ENCODE measurements around the gene PAFAH1B2. TPM values are rescaled to one million over a fixed set of nuclear protein-coding genes. Genes with fewer than 3 reads are reported as not detected.
A peak's percentile ranks its signal among the peaks of the same experiment; 100 is the strongest.

The PAFAH1B2 gene
- total and polyA plus RNA-seq, 4 experiments from 2014 or later: 16.4 to 64.2 (median 42.7) TPM

DNA sequence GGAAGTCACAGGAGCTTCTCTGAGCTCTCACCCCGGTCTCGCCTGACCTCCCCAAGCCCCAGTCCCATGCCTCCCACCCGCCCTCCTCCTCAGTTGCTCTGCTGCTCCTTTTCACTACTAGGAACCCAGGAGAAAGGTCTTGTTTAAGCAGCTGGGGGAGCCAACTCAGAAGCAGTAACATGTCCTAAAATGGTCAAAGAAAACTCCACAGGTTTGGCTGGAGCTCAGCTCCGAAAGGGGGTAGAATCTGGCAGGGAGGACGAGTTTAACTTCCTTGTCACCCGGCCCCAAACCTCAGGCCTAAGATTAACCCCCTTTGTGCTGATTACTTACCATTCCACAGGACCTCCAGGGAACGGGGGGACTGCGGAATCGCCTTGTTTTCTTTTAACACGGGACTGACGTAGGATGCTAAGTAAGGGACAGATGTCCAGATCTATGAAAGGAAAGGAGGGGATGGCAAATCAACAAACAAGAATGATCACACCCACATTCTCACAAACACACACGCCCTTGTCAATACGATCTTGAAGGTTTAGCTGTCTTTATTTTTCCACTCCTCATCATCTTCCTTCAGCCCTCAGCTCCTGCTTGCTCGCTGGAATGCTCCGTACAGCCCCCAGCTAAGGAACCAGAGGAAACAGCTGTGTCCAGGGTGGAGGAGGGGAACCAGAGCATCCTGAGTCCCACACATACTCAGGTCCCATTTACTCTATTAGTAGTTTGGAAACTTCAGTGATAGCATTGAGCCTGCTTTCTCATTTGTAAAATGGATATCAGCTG is 74.2 kb downstream of the PAFAH1B2 start:
- Mint-ChIP-seq H3K27ac (peak overlapping the region in 2 of 7 donors; percentile 9 to 24), H3K27me3 (no peaks in the 10 kb centered on the region), H3K9me3 (no peaks in the 10 kb centered on the region), H3K4me1 (peaks cover 0 to 7% (median 2%) of the 10 kb centered on the region in 4 donors), H3K4me3 (no peak overlapping the region), H3K36me3 (peaks cover 63 to 84% of the 10 kb centered on the region in 2 donors)
- DNase-seq: no peak
- ChIA-PET CTCF (ENCODE audit: partially characterized antibody) (interaction anchor here (1.1 to 2.2 kb wide), 2 partner anchors 10 to 12 kb away, joined by 3 to 9 read pairs; no protein-coding TSS in a partner anchor), POLR2A (ENCODE audit: partially characterized antibody) (interaction anchor here (3.9 kb wide), 1 partner anchor 12 kb away, joined by 26 read pairs; the partner anchor contains the start of gene PCSK7)
- intact Hi-C loops (cut with micrococcal nuclease): no loop called here
- peaks cover 86% of the 10 kb centered on the region for H3K36me3 ChIP-seq (ENCODE audit: insufficient read depth, low read length)
- no peak overlapping the region for H3K27ac ChIP-seq (ENCODE audit: low read depth, low read length)
- H3K4me1 ChIP-seq (ENCODE audit: insufficient read depth, low read length): no peaks in the 10 kb centered on the region
- no peak overlapping the region for H3K4me3 ChIP-seq (ENCODE audit: low read length in 2 of 2)
- no peaks in the 10 kb centered on the region for H3K9me3 ChIP-seq (ENCODE audit: control insufficient read depth in 1 of 2, low read length in 2 of 2)
- H3K27me3 ChIP-seq (ENCODE audit: insufficient read depth, low read length): no peaks in the 10 kb centered on the region

DNA sequence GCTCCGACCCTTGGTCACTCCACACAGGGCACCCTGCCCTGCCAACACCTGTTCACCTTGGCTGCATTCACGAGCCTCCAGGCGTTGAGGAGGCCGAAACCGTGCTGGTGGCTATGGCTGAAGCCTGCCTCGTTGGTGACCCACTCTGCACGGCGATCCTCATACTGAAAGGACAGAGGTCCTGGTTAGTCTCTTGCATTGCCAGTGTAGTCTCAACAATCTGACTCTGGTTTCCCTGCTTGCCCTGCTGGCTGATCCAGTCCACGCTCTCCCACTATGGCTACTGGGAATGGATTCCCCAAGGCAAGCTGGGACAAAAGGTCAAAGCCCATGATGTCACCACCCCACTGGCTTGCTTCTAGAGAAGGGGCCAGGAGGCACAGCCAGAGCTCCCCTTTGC is 74.9 kb downstream of the PAFAH1B2 start:
- Histone ChIP-seq H3K27ac (ENCODE audit: low read depth, low read length) (no peak overlapping the region), H3K4me1 (ENCODE audit: insufficient read depth, low read length) (no peaks in the 10 kb centered on the region), H3K27me3 (ENCODE audit: insufficient read depth, low read length) (no peaks in the 10 kb centered on the region), H3K9me3 (ENCODE audit: control insufficient read depth in 1 of 2, low read length in 2 of 2) (no peaks in the 10 kb centered on the region), H3K36me3 (ENCODE audit: insufficient read depth, low read length) (peaks cover 89% of the 10 kb centered on the region), H3K4me3 (ENCODE audit: low read length in 2 of 2) (no peak overlapping the region)
- Mint-ChIP-seq H3K36me3 (peaks cover 63 to 87% of the 10 kb centered on the region in 2 donors), H3K27ac (peak overlapping the region in 3 of 7 donors; percentile 12 to 68 (median 36)), H3K9me3 (no peaks in the 10 kb centered on the region), H3K27me3 (no peaks in the 10 kb centered on the region), H3K4me3 (no peak overlapping the region), H3K4me1 (peaks cover 0 to 6% (median 2%) of the 10 kb centered on the region in 4 donors)
- POLR2A ChIA-PET (ENCODE audit: partially characterized antibody): interaction anchor here (0.8 to 3.9 kb wide), 3 partner anchors 12 to 30 kb away, joined by 3 to 26 read pairs (median 3); partner anchors contain the start of gene PCSK7
- no peak for DNase-seq
- CTCF ChIA-PET (ENCODE audit: partially characterized antibody): interaction anchor here (0.9 to 2.2 kb wide), 3 partner anchors 9 to 35 kb away, joined by 3 to 9 read pairs (median 3); no protein-coding TSS in a partner anchor
- intact Hi-C loops (cut with micrococcal nuclease): no loop called here

DNA sequence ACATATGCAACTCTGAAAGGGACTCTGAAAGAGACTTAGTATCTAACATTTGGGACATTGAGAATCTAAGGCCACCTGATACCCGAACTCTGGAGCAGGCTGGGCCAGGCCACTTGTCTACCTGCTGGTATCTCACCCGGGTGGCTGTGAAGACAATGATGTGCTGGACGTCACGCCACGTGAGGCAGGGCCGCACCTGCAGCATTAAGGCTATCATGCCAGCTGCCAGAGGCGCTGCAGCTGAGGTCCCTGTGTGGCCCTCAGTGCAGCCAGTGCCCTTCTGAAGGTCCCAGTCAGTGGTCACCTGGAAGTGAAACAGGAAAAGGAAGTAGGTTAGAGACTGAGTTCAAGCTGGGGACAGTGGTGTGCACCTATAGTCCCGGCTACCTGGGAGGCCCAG is 75.4 kb downstream of the PAFAH1B2 start:
- intact Hi-C loops (cut with micrococcal nuclease): no loop called here
- H3K4me1 Mint-ChIP-seq: peaks cover 0 to 5% (median 3%) of the 10 kb centered on the region in 4 donors
- POLR2A ChIA-PET (ENCODE audit: partially characterized antibody): interaction anchor here (0.8 to 3.9 kb wide), 3 partner anchors 11 to 31 kb away, joined by 3 to 26 read pairs (median 3); partner anchors contain the start of gene PCSK7
- Histone ChIP-seq H3K27ac (ENCODE audit: low read depth, low read length) (no peak overlapping the region), H3K27me3 (ENCODE audit: insufficient read depth, low read length) (no peaks in the 10 kb centered on the region), H3K4me3 (ENCODE audit: low read length in 2 of 2) (no peak overlapping the region), H3K4me1 (ENCODE audit: insufficient read depth, low read length) (no peaks in the 10 kb centered on the region), H3K9me3 (ENCODE audit: control insufficient read depth in 1 of 2, low read length in 2 of 2) (no peaks in the 10 kb centered on the region), H3K36me3 (ENCODE audit: insufficient read depth, low read length) (peaks cover 90% of the 10 kb centered on the region)
- peak overlapping the region in 2 of 7 donors; percentile 68 for H3K27ac Mint-ChIP-seq
- no peaks in the 10 kb centered on the region for H3K27me3 Mint-ChIP-seq
- no peak overlapping the region for H3K4me3 Mint-ChIP-seq
- CTCF ChIA-PET (ENCODE audit: partially characterized antibody): interaction anchor here (0.9 to 2.2 kb wide), 5 partner anchors 9 to 40 kb away, joined by 3 to 9 read pairs (median 4); partner anchors contain the start of gene SIDT2
- H3K9me3 Mint-ChIP-seq: no peaks in the 10 kb centered on the region
- H3K36me3 Mint-ChIP-seq: peaks cover 63 to 87% of the 10 kb centered on the region in 2 donors
- DNase-seq: no peak

DNA sequence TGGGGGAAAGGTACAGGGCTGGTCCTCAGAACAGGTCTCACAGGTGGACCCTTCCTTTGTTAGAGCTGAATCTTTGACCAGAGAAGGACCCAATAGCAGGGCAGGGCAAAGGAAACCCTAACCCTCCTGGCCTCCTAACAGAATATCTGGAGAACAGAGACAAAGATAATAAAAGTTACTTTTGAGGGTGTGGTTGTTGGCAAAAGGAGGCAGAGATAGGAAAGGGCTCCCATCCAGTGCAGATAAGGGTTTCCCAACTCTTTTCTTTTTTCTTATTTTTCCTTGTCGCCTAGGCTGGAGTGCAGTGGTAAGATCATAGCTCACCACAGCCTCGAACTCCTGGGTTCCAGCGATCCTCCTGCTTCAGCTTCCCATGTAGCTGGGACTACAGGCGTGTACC is 75.9 kb downstream of the PAFAH1B2 start:
- CTCF ChIA-PET (ENCODE audit: partially characterized antibody): interaction anchor here (0.9 to 2.2 kb wide), 4 partner anchors 8 to 41 kb away, joined by 3 to 9 read pairs (median 6); partner anchors contain the start of gene SIDT2
- peaks cover 89% of the 10 kb centered on the region for H3K36me3 ChIP-seq (ENCODE audit: insufficient read depth, low read length)
- DNase-seq: no peak
- POLR2A ChIA-PET (ENCODE audit: partially characterized antibody): interaction anchor here (0.8 to 3.9 kb wide), 3 partner anchors 11 to 31 kb away, joined by 3 to 26 read pairs (median 3); partner anchors contain the start of gene PCSK7
- no peaks in the 10 kb centered on the region for H3K9me3 ChIP-seq (ENCODE audit: control insufficient read depth in 1 of 2, low read length in 2 of 2)
- no peaks in the 10 kb centered on the region for H3K27me3 Mint-ChIP-seq
- intact Hi-C loops (cut with micrococcal nuclease): no loop called here
- H3K9me3 Mint-ChIP-seq: no peaks in the 10 kb centered on the region
- H3K4me1 ChIP-seq (ENCODE audit: insufficient read depth, low read length): no peaks in the 10 kb centered on the region
- no peak overlapping the region for H3K27ac ChIP-seq (ENCODE audit: low read depth, low read length)
- no peak overlapping the region for H3K4me3 Mint-ChIP-seq
- no peaks in the 10 kb centered on the region for H3K27me3 ChIP-seq (ENCODE audit: insufficient read depth, low read length)
- peaks cover 63 to 87% of the 10 kb centered on the region in 2 donors for H3K36me3 Mint-ChIP-seq
- H3K4me1 Mint-ChIP-seq: peaks cover 0 to 5% (median 3%) of the 10 kb centered on the region in 4 donors
- H3K4me3 ChIP-seq (ENCODE audit: low read length in 2 of 2): no peak overlapping the region
- peak overlapping the region in 2 of 7 donors; percentile 44 to 57 for H3K27ac Mint-ChIP-seq

DNA sequence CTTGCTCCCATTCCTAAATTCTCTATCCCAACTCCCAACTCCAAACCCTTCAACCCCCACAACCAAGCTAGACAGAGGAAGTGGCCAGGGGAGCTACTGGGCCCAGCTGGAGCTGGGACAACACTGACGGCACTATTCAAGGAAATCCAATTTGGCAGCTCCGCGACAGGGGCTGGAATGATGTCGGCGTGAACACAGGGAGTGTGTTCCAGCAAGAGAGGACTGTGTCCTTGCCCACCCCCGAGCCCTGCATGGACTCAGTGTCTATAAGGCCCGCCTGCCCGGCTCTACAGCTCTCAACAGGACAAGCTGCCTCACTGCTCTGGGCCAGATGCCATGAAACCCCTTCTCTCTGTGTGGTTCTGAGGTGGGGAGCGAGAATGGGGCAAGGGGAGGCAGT is 76.5 kb downstream of the PAFAH1B2 start:
- Histone ChIP-seq H3K27me3 (ENCODE audit: insufficient read depth, low read length) (no peaks in the 10 kb centered on the region), H3K4me1 (ENCODE audit: insufficient read depth, low read length) (no peaks in the 10 kb centered on the region), H3K9me3 (ENCODE audit: control insufficient read depth in 1 of 2, low read length in 2 of 2) (no peaks in the 10 kb centered on the region), H3K36me3 (ENCODE audit: insufficient read depth, low read length) (peaks cover 95% of the 10 kb centered on the region), H3K4me3 (ENCODE audit: low read length in 2 of 2) (no peak overlapping the region), H3K27ac (ENCODE audit: low read depth, low read length) (no peak overlapping the region)
- ChIA-PET POLR2A (ENCODE audit: partially characterized antibody) (interaction anchor here (3.9 kb wide), 1 partner anchor 10 kb away, joined by 26 read pairs; the partner anchor contains the start of gene PCSK7), CTCF (ENCODE audit: partially characterized antibody) (interaction anchor here (1.6 to 2.0 kb wide), 2 partner anchors 9 to 41 kb away, joined by 4 to 9 read pairs; partner anchors contain the start of gene SIDT2)
- intact Hi-C loops (cut with micrococcal nuclease): no loop called here
- H3K27me3 Mint-ChIP-seq: no peaks in the 10 kb centered on the region
- H3K4me1 Mint-ChIP-seq: peaks cover 0 to 10% (median 3%) of the 10 kb centered on the region in 4 donors
- no peak for DNase-seq
- H3K36me3 Mint-ChIP-seq: peaks cover 68 to 91% of the 10 kb centered on the region in 2 donors
- H3K9me3 Mint-ChIP-seq: no peaks in the 10 kb centered on the region
- H3K4me3 Mint-ChIP-seq: no peak overlapping the region
- peak overlapping the region in 2 of 7 donors; percentile 44 to 73 for H3K27ac Mint-ChIP-seq

DNA sequence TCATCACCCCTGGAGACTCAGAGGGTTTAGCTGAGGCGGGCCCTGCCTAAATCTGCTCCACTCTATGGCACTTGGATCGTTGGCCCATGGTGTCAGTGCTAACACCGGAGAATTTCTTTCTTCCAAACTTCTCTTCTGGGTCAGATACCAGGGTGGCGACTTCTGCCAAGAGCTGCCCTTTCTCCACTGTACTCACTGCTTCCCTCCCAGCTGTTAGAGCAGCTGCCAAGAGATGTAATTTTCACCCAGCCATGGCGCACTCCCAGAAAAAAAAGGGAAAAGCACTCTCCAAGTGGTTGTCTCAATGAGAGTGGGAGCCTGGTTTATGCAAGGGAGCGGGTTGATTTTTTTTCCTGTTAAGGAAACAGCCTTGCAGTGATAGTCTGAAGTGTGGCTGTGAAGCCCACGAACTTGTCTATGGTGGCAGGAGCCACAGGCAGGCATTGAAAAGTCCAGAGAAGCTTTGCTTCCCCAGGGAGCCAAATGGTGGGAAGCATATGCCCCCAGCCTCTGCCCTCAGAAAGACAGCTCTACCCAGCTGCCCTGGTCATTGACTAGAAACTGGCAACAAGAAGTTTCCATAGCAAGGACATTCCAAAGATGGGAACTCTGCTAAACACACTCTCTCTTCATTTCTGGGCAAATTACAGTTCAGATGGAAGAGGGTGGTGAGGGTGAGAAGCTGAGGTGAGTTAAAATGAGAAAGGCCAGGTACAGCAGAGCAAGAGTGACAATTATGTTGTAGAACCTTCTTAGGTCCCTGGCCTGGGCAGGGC is 77.1 kb downstream of the PAFAH1B2 start:
- Histone ChIP-seq H3K36me3 (ENCODE audit: insufficient read depth, low read length) (peaks cover 93% of the 10 kb centered on the region), H3K27ac (ENCODE audit: low read depth, low read length) (no peak overlapping the region), H3K9me3 (ENCODE audit: control insufficient read depth in 1 of 2, low read length in 2 of 2) (no peaks in the 10 kb centered on the region), H3K27me3 (ENCODE audit: insufficient read depth, low read length) (no peaks in the 10 kb centered on the region), H3K4me3 (ENCODE audit: low read length in 2 of 2) (no peak overlapping the region), H3K4me1 (ENCODE audit: insufficient read depth, low read length) (peaks cover 2% of the 10 kb centered on the region)
- ChIA-PET CTCF (ENCODE audit: partially characterized antibody) (interaction anchor here (1.3 to 2.0 kb wide), 4 partner anchors 9 to 42 kb away, joined by 3 to 9 read pairs (median 6); partner anchors contain the start of genes PCSK7 and SIDT2), POLR2A (ENCODE audit: partially characterized antibody) (interaction anchor here (3.9 kb wide), 1 partner anchor 10 kb away, joined by 26 read pairs; the partner anchor contains the start of gene PCSK7)
- intact Hi-C loops (cut with micrococcal nuclease): no loop called here
- peak overlapping the region in 2 of 7 donors; percentile 2 to 73 for H3K27ac Mint-ChIP-seq
- H3K9me3 Mint-ChIP-seq: no peaks in the 10 kb centered on the region
- no peak for DNase-seq
- H3K27me3 Mint-ChIP-seq: no peaks in the 10 kb centered on the region
- peaks cover under 1 to 10% (median 3%) of the 10 kb centered on the region in 4 donors for H3K4me1 Mint-ChIP-seq
- no peak overlapping the region for H3K4me3 Mint-ChIP-seq
- peaks cover 70 to 92% of the 10 kb centered on the region in 2 donors for H3K36me3 Mint-ChIP-seq
